ENCODE measurements around the gene HCFC1R1. TPM values are rescaled to one million over a fixed set of nuclear protein-coding genes. Genes with fewer than 3 reads are reported as not detected.

HCFC1R1 gene
- total RNA-seq, 1 experiment from 2014 or later = 60.0 TPM

- H3K27me3 ChIP-seq (ENCODE audit: insufficient read depth, low read length) = no peaks in the 10 kb centered on the region
- ATAC-seq = no peak
- H3K4me3 ChIP-seq (replicated peaks in 1 of 2; ENCODE audit: low read depth in 1 of 2, low read length in 2 of 2) = no peak overlapping the region
- no peaks in the 10 kb centered on the region for H3K9me2 ChIP-seq (ENCODE audit: insufficient read depth)
- ChIA-PET RAD21 (ENCODE audit: low non-redundant PET in 1 of 2, low total read pairs in 2 of 2, uncharacterized antibody in 2 of 2, unreplicated experiment in 2 of 2) (no interaction called here), CTCF (interaction anchor here (1.0 to 3.5 kb wide), 6 partner anchors 10 to 126 kb away, joined by 3 to 39 read pairs (median 8); partner anchors contain the start of genes HCFC1R1, THOC6 and TNFRSF12A), POLR2A (interaction anchor here (2.2 kb wide), 1 partner anchor 9 kb away, joined by 12 read pairs; the partner anchor contains the start of genes HCFC1R1 and THOC6)
- H3K4me2 ChIP-seq (ENCODE audit: low read length) = no peak overlapping the region
- TF ChIP-seq TCF7L2 (IDR thresholded peaks at IDR 0.05; ENCODE audit: borderline replicate concordance, extremely low read depth, insufficient read depth, insufficient read length) = no peak
- no peak for TF ChIP-seq SIN3A (IDR thresholded peaks at IDR 0.05; ENCODE audit: low read depth)
- TF ChIP-seq YY1 (IDR thresholded peaks at IDR 0.05; ENCODE audit: extremely low read depth, insufficient replicate concordance, low read depth, low read length) = no peak
- no peak for TF ChIP-seq ZNF274 (IDR thresholded peaks at IDR 0.05; ENCODE audit: low read depth, low read length)
- TF ChIP-seq JUND (IDR thresholded peaks at IDR 0.05) = no peak
- TF ChIP-seq POLR2A (IDR thresholded peaks at IDR 0.05; ENCODE audit: borderline replicate concordance, extremely low read depth, insufficient read depth, insufficient read length) = no peak
- no peak for TF ChIP-seq ATF3 (IDR thresholded peaks at IDR 0.05)
- TF ChIP-seq POLR2AphosphoS5 (IDR thresholded peaks at IDR 0.05; ENCODE audit: low read depth, low read length) = no peak
- TF ChIP-seq RAD21 (IDR thresholded peaks at IDR 0.05; ENCODE audit: low read depth) = no peak
- no peak for TF ChIP-seq EZH2 (IDR thresholded peaks at IDR 0.05)
- TF ChIP-seq EGR1 (IDR thresholded peaks at IDR 0.05; ENCODE audit: low read depth) = no peak
- TF ChIP-seq EZH2phosphoT487 (IDR thresholded peaks at IDR 0.05; ENCODE audit: borderline replicate concordance) = no peak
- no peak for TF ChIP-seq ZBTB33 (IDR thresholded peaks at IDR 0.05; ENCODE audit: extremely low read depth, insufficient replicate concordance, low read length)
- no peak for TF ChIP-seq MAX (IDR thresholded peaks at IDR 0.05)
- no peak for TF ChIP-seq CEBPB (IDR thresholded peaks at IDR 0.05; ENCODE audit: low read depth)
- H4K20me1 ChIP-seq (ENCODE audit: insufficient read depth) = no peaks in the 10 kb centered on the region
- H2AFZ ChIP-seq (ENCODE audit: low read depth, low read length, poor library complexity, severe bottlenecking) = no peak overlapping the region
- no peak for DNase-seq (ENCODE audit: low read depth, low spot score)
- no TSS peak for BruUV-seq (replicated peaks)
- H3K4me1 ChIP-seq (ENCODE audit: control insufficient read depth in 1 of 2, insufficient read depth in 2 of 2, low read length in 2 of 2) = peaks cover 12 to 42% of the 10 kb centered on the region in 2 experiments; a peak in 3 of 4 replicates
- H3K27ac ChIP-seq (ENCODE audit: low read depth, low read length) = no peak overlapping the region
- intact Hi-C loops (cut with micrococcal nuclease) = no loop called here
- H3K36me3 ChIP-seq (ENCODE audit: control insufficient read depth in 1 of 2, insufficient read depth in 2 of 2, low read length in 2 of 2) = no peaks in the 10 kb centered on the region; a peak in 1 of 4 replicates
- H3K9ac ChIP-seq (ENCODE audit: low read length) = no peak overlapping the region
- H3K9me3 ChIP-seq (ENCODE audit: control insufficient read depth in 1 of 2, insufficient read depth in 1 of 2, low read depth in 1 of 2, low read length in 2 of 2) = no peaks in the 10 kb centered on the region
- H3K79me2 ChIP-seq (ENCODE audit: insufficient read depth, low read length) = no peaks in the 10 kb centered on the region
Measured at GRCh38 chr16:3032624-3033023, 8.9 kb upstream of the HCFC1R1 start.

All from HCT116 (cell line).